Panc1 (cell line): ENCODE results near the gene PTGER4. TPM values are rescaled to one million over a fixed set of nuclear protein-coding genes. Genes with fewer than 3 reads are reported as not detected.

Source experiments
- ATAC-seq: fragments of 200-7000 bp; cut with Tn5 transposase; 2 replicates; pipeline ENCODE4 v1.9.1; 2020; ENCODE audit warnings: mild to moderate bottlenecking, moderate library complexity
- BruUV-seq: library from RNA; stranded (reverse); fragments of 400-500 nt; replicated peaks from 2 replicates; lab custom pipeline; 2021; lab: Mats Ljungman, UMichigan
- CTCF ChIA-PET: fragments of 300-600 bp; sonication (Branson Sonifier 250); formaldehyde crosslinking; loops from one replicate; lab custom pipeline; 2022; ENCODE audit warnings: antibody characterized with exemption; lab: Charles Lee
- POLR2A ChIA-PET: fragments of 300-600 bp; sonication (Branson Sonifier 250); formaldehyde crosslinking; loops from one replicate; lab custom pipeline; 2022; ENCODE audit warnings: antibody characterized with exemption; lab: Charles Lee
- DNase-seq: peaks from one replicate; pipeline ENCODE4 v3.0.0-alpha.2; 2010; ENCODE audit warnings: low read depth, low spot score
- H3K27ac ChIP-seq: 2 replicates; pipeline ENCODE4 v1.5.1; 2011; ENCODE audit warnings: mild to moderate bottlenecking, low read length, inconsistent platforms
- H3K27me3 ChIP-seq: fragments of 200-500 bp; sonication (Bioruptor generic); 2 replicates; pipeline ENCODE4 v1.6.0; 2014; ENCODE audit warnings: low read length, inconsistent platforms; ENCODE audit not compliant: control insufficient read depth, insufficient read depth
- H3K36me3 ChIP-seq: fragments of 200-500 bp; sonication (Bioruptor generic); 2 replicates; pipeline ENCODE4 v1.5.1; 2014; ENCODE audit warnings: inconsistent platforms, mild to moderate bottlenecking, low read length, moderate library complexity; ENCODE audit not compliant: control insufficient read depth, insufficient read depth
- H3K4me1 ChIP-seq: 2 replicates; pipeline ENCODE4 v1.5.1; 2011; ENCODE audit warnings: inconsistent platforms, mild to moderate bottlenecking, low read length, moderate library complexity; ENCODE audit not compliant: control insufficient read depth, insufficient read depth
- H3K4me3 ChIP-seq, 2 experiments: 2 replicates each; pipeline ENCODE4 v1.5.1; 2011 to 2012; ENCODE audit warnings: low read depth in 2 of 2, low read length in 2 of 2, mild to moderate bottlenecking in 2 of 2, inconsistent platforms in 1 of 2, moderate library complexity in 1 of 2
- H3K9me3 ChIP-seq: fragments of 200-500 bp; sonication (Bioruptor generic); 2 replicates; pipeline ENCODE4 v1.5.1; 2014; ENCODE audit warnings: low read depth, mild to moderate bottlenecking, inconsistent platforms, low read length, moderate library complexity; ENCODE audit not compliant: control insufficient read depth, insufficient read depth
- CTCF ChIP-seq: fragments of 450-650 bp; IDR thresholded peaks from 2 replicates; pipeline ENCODE4 v1.5.1; 2017; ENCODE audit warnings: mild to moderate bottlenecking
- POLR2AphosphoS5 ChIP-seq: IDR thresholded peaks from 2 replicates; pipeline ENCODE4 v1.6.1; 2012; ENCODE audit warnings: mild to moderate bottlenecking, low read depth, low read length, moderate library complexity
- REST ChIP-seq, 2 experiments: IDR thresholded peaks; 2 replicates each; pipeline ENCODE4 v1.6.1; 2011 to 2012; ENCODE audit warnings: low read depth in 2 of 2, control low read depth in 1 of 2, low read length in 1 of 2, mild to moderate bottlenecking in 1 of 2, moderate library complexity in 1 of 2; ENCODE audit not compliant: insufficient read depth in 1 of 2
- SIN3A ChIP-seq: IDR thresholded peaks from 2 replicates; pipeline ENCODE4 v1.6.1; 2012; ENCODE audit warnings: low read depth, mild to moderate bottlenecking, low read length, moderate library complexity, borderline replicate concordance; ENCODE audit not compliant: insufficient read depth
- TCF7L2 ChIP-seq: IDR thresholded peaks from 2 replicates; pipeline ENCODE4 v1.6.1; 2011; ENCODE audit warnings: mild to moderate bottlenecking, low read depth, low read length, inconsistent platforms
- in situ Hi-C: cut with HindIII; loops from 2 replicates; pipeline ENCODE4 v1.10.0; 2016; ENCODE audit warnings: low sequenced_read_pairs, low pct_unique_long_range_greater_than_20kb
- intact Hi-C: fragments of 100-400 bp; cut with micrococcal nuclease; formaldehyde crosslinking; loops from one replicate; pipeline ENCODE4 v1.10.0; 2022; ENCODE audit not compliant: unreplicated experiment
- total RNA-seq: library from RNA; stranded (reverse); gene quantifications from one replicate; pipeline ENCODE4 v1.2.1, GENCODE V29; 2021; ENCODE audit not compliant: unreplicated experiment

The PTGER4 gene
- total RNA-seq, 1 experiment from 2014 or later, result 20.0 TPM

DNA sequence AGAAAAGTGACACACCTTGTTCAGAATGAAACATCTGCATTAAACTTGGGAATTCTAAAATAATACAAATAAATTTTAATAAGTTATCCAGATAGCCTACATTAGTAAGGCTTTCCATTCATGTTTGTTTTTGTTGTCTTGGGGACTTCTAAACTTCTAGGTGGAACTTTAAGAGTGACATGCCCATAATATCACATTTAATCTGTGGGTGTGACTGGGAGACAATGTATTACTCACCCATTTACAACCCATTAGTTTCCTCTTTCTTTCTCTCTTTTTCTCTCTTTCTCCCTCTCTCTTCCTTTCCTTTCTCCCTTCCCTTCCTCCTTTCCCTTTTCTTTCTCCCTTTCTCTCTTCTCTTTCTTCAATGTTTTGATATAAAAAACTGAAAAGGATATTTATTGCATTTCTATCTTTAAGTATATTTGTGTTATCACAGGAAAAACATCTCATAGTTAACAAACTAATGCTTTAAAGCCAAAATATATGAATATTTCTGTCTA, 12.5 kb upstream of the PTGER4 start:
- Histone ChIP-seq H3K9me3 (no peaks in the 10 kb centered on the region), H3K27me3 (no peaks in the 10 kb centered on the region), H3K4me1 (no peaks in the 10 kb centered on the region), H3K4me3 (no peak overlapping the region), H3K36me3 (no peaks in the 10 kb centered on the region), H3K27ac (no peak overlapping the region)
- CTCF ChIA-PET, result interaction anchor here (0.6 kb wide), 1 partner anchor 365 kb away, joined by 3 read pairs; no protein-coding TSS in a partner anchor
- no TSS peak for BruUV-seq
- intact Hi-C loops (no loop called here), in situ Hi-C loops (no loop called here)
- DNase-seq (no peak), ATAC-seq (no peak)
- TF ChIP-seq CTCF, result no peak
- TF ChIP-seq POLR2AphosphoS5, result no peak
- no peak for TF ChIP-seq REST (IDR thresholded peaks at IDR 0.05; ENCODE audit: insufficient read depth in 1 of 2, low read depth in 2 of 2, low read length in 1 of 2)
- TF ChIP-seq SIN3A, result no peak
- no peak for TF ChIP-seq TCF7L2
- POLR2A ChIA-PET, result no interaction called here

DNA sequence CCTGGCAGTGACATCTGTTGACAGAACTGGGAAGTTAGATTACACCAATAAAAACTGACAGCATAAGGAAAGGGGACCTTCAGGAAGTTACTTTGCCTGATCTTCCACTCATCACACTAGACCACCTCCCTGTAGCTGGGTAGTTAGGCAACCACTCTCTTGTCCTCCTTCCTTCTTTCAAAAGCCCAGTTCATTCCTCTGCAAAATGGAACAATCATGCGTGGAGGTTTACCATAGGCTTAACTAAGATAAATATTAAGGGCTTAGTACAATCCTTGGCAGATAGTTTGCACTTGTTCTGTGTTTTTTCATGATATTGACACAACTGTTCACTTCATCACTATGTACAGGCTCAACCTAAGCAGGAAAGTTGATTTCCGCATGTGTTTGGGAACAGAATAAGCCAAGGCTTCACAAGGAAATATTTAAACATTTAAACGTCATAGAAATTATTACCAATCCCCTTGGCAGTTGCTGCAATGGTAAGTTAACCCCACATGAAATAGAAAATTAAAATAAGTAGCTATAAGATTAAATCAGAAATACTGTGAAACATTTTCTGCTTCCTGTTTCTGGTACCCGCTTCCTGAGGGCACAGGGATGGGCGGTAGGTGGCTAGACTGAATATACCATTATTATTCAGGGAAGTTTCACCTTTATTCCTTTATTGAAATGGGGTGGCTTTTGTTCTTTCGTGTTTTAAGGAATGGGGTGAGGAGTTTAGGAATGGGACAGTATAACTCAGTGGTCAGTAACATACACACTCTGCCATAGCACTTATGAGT, 9.9 kb upstream of the PTGER4 start:
- no peaks in the 10 kb centered on the region for H3K27me3 ChIP-seq
- no peak for ATAC-seq
- no peak for TF ChIP-seq TCF7L2
- TF ChIP-seq POLR2AphosphoS5, result no peak
- TF ChIP-seq CTCF, result no peak
- TF ChIP-seq SIN3A, result no peak
- no peak for TF ChIP-seq REST (IDR thresholded peaks at IDR 0.05; ENCODE audit: insufficient read depth in 1 of 2, low read depth in 2 of 2, low read length in 1 of 2)
- H3K27ac ChIP-seq, result no peak overlapping the region
- intact Hi-C loops, result no loop called here
- no peaks in the 10 kb centered on the region for H3K36me3 ChIP-seq
- H3K9me3 ChIP-seq, result no peaks in the 10 kb centered on the region
- POLR2A ChIA-PET, result interaction anchor here (0.6 kb wide), 1 partner anchor 162 kb away, joined by 7 read pairs; no protein-coding TSS in a partner anchor
- in situ Hi-C loops, result no loop called here
- H3K4me3 ChIP-seq, result no peak overlapping the region
- CTCF ChIA-PET, result no interaction called here
- H3K4me1 ChIP-seq, result no peaks in the 10 kb centered on the region
- no peak for DNase-seq
- no TSS peak for BruUV-seq
